HG03565 (cell line): Measurements from ENCODE around the gene TBL3.
A peak's percentile ranks its signal among the peaks of the same experiment; 100 is the strongest.
"Not testable (repeated sequence)": the region's sequence is repeated elsewhere in the genome, so short reads cannot be mapped to it uniquely, and the experiment has no call there.

Experiments used
- ATAC-seq: cut with Tn5 transposase; IDR thresholded peaks from one replicate; pipeline ENCODE4 v1.9.1; 2021; ENCODE audit warnings: mild to moderate bottlenecking, moderate library complexity; ENCODE audit not compliant: unreplicated experiment

The TBL3 gene

GRCh38 chr16:1942810-1943726 lies 28.8 kb upstream of the TBL3 start, which contains the start of gene MSRB1:
TSS of gene MSRB1 (minus strand) at chr16:1943199. CDS start at chr16:1943156, 43 bp downstream.
- peak; percentile 87 for ATAC-seq

GRCh38 chr16:1944612-1945199 lies 27.1 kb upstream of the TBL3 start:
- ATAC-seq: no peak

- ATAC-seq: no peak
Measured at GRCh38 chr16:1945559-1946391, 26.1 kb upstream of the TBL3 start.

GRCh38 chr16:1946495-1947368 lies 25.1 kb upstream of the TBL3 start:
- ATAC-seq: no peak

- ATAC-seq: no peak
Measured at GRCh38 chr16:1947369-1947670, 24.5 kb upstream of the TBL3 start.

- ATAC-seq: no peak
Measured at GRCh38 chr16:1949507-1949906, 22.3 kb upstream of the TBL3 start.

- no peak for ATAC-seq
Measured at GRCh38 chr16:1950047-1950446, 21.8 kb upstream of the TBL3 start.

GRCh38 chr16:1950559-1950958 lies 21.3 kb upstream of the TBL3 start:
- no peak for ATAC-seq

- ATAC-seq: no peak
Measured at GRCh38 chr16:1953734-1954133, 18.1 kb upstream of the TBL3 start.

- not testable (repeated sequence) for ATAC-seq
Measured at GRCh38 chr16:1957434-1958142, 14.3 kb upstream of the TBL3 start.

- not testable (repeated sequence) for ATAC-seq
Measured at GRCh38 chr16:1958143-1958491, 13.7 kb upstream of the TBL3 start.

- no peak for ATAC-seq
Measured at GRCh38 chr16:1958715-1959268, 13.1 kb upstream of the TBL3 start.

GRCh38 chr16:1959269-1960039 lies 12.4 kb upstream of the TBL3 start, which contains the start of gene NDUFB10:
TSS of gene NDUFB10 (plus strand) at chr16:1959538. CDS start at chr16:1959625, 87 bp downstream.
- peak; percentile 75 for ATAC-seq

GRCh38 chr16:1960665-1961630 lies 10.9 kb upstream of the TBL3 start:
- ATAC-seq: no peak

- ATAC-seq: no peak
Measured at GRCh38 chr16:1961651-1962067, 10.2 kb upstream of the TBL3 start.

GRCh38 chr16:1962161-1963153 lies 9.4 kb upstream of the TBL3 start:
- not testable (repeated sequence) for ATAC-seq
